K562 (cell line): ENCODE results near the gene CCNL2.

ENCODE experiments used
- ATF3 ChIP-seq, 2 experiments: fragments of 450-650 bp in 1 of 2; sonication (generic) in 1 of 2; formaldehyde crosslinking in 1 of 2; IDR thresholded peaks in 1 of 2; conservative IDR thresholded peaks in 1 of 2; 2 replicates each; pipeline versions ENCODE4 v1.6.1 to v1.8.1; 2016 to 2023; ENCODE audit warnings: mild to moderate bottlenecking in 2 of 2, moderate library complexity in 2 of 2, inconsistent platforms in 1 of 2, missing genetic modification reagents in 1 of 2
- DNMT1 ChIP-seq: fragments of 450-650 bp; IDR thresholded peaks from 2 replicates; pipeline ENCODE4 v1.6.1; 2016; ENCODE audit warnings: antibody characterized with exemption, mild to moderate bottlenecking
- ELK1 ChIP-seq: sonication (generic); formaldehyde crosslinking; IDR thresholded peaks from 2 replicates; pipeline ENCODE4 v1.8.1; 2022; ENCODE audit warnings: missing genetic modification reagents
- EZH2 ChIP-seq: IDR thresholded peaks from 2 replicates; pipeline ENCODE4 v1.6.1; 2012; ENCODE audit warnings: low read depth, mild to moderate bottlenecking, inconsistent platforms, low read length, borderline replicate concordance
- GTF3C2 ChIP-seq: IDR thresholded peaks from 3 replicates; pipeline ENCODE4 v1.6.1; 2011; ENCODE audit warnings: borderline replicate concordance, mild to moderate bottlenecking, moderate library complexity; ENCODE audit not compliant: insufficient read length; ENCODE audit errors: extremely low read depth
- POLR2A ChIP-seq: fragments of 450-650 bp; conservative IDR thresholded peaks from 2 replicates; pipeline ENCODE4 v1.6.1; 2016
- SFPQ ChIP-seq: fragments of 200-400 bp; formaldehyde crosslinking; IDR thresholded peaks from 2 replicates; pipeline ENCODE4 v1.6.1; 2017; ENCODE audit warnings: mild to moderate bottlenecking, low read depth, low read length, moderate library complexity
- ZNF124 ChIP-seq: sonication (generic); formaldehyde crosslinking; IDR thresholded peaks from 2 replicates; pipeline ENCODE4 v1.8.1; 2022; ENCODE audit warnings: missing genetic modification reagents
- ZNF311 ChIP-seq: fragments of 250-450 bp; sonication (Bioruptor Pico); IDR thresholded peaks from 2 replicates; pipeline ENCODE4 v1.4.0; 2020; ENCODE audit warnings: mild to moderate bottlenecking, moderate library complexity
- ZNF384 ChIP-seq: IDR thresholded peaks from 2 replicates; pipeline ENCODE4 v1.6.1; 2012; ENCODE audit warnings: low read depth, low read length, improper control_type of control experiment
- ZNF512 ChIP-seq: IDR thresholded peaks from 2 replicates; pipeline ENCODE4 v1.6.1; 2016; ENCODE audit warnings: missing genetic modification characterization, missing compliant biosample characterization

- no peak for TF ChIP-seq ZNF311 (CRISPR knock-in tag)
- TF ChIP-seq DNMT1: no peak
- no peak for TF ChIP-seq ZNF512 (tag)
- TF ChIP-seq ZNF124 (CRISPR knock-in tag): no peak
- no peak for TF ChIP-seq EZH2
- TF ChIP-seq ZNF384: no peak
- no peak for TF ChIP-seq POLR2A
- no peak for TF ChIP-seq ELK1 (CRISPR knock-in tag)
- no peak for TF ChIP-seq GTF3C2
- no peak for TF ChIP-seq SFPQ
- no peak for TF ChIP-seq ATF3 (IDR thresholded peaks at IDR 0.05)
- TF ChIP-seq ATF3 (CRISPR knock-in tag; conservative IDR thresholded peaks at IDR 0.05): no peak
Measured at GRCh38 chr1:1361982-1362423, 37.1 kb downstream of the CCNL2 start.
